Small intestine (tissue), 7 donors: ENCODE results near the gene SLX9. TPM values are rescaled to one million over a fixed set of nuclear protein-coding genes. Genes with fewer than 3 reads are reported as not detected.

Experiments used
- DNase-seq, 2 donors: peaks; one replicate each; pipeline versions ENCODE4 v3.0.0 to v3.0.0-alpha.2; 2013
- FAIRE-seq: peaks from 2 replicates; lab custom pipeline; 2012; peaks lifted over from hg19 to GRCh38; lab: Jason Lieb, UNC
- H3K27ac ChIP-seq, 3 donors: one replicate each; pipeline ENCODE4 v1.5.1; 2013; ENCODE audit warnings: low read length in 2 of 3, mild to moderate bottlenecking in 2 of 3, control low read depth in 1 of 3, inconsistent platforms in 1 of 3, low read depth in 1 of 3, moderate library complexity in 1 of 3
- H3K27me3 ChIP-seq, 3 donors: one replicate each; pipeline ENCODE4 v1.6.1; 2013; ENCODE audit warnings: low read length in 3 of 3, inconsistent platforms in 1 of 3; ENCODE audit not compliant: control insufficient read depth in 3 of 3, insufficient read depth in 3 of 3
- H3K36me3 ChIP-seq, 3 donors: one replicate each; pipeline ENCODE4 v1.6.1; 2013; ENCODE audit warnings: low read length in 3 of 3, inconsistent platforms in 1 of 3, low read depth in 1 of 3, mild to moderate bottlenecking in 1 of 3, moderate library complexity in 1 of 3; ENCODE audit not compliant: control insufficient read depth in 3 of 3, insufficient read depth in 2 of 3
- H3K4me1 ChIP-seq, 3 donors: one replicate each; pipeline ENCODE4 v1.6.1; 2013; ENCODE audit warnings: low read length in 2 of 3, inconsistent platforms in 1 of 3, low read depth in 1 of 3, mild to moderate bottlenecking in 1 of 3, moderate library complexity in 1 of 3; ENCODE audit not compliant: control insufficient read depth in 3 of 3, insufficient read depth in 2 of 3
- H3K4me3 ChIP-seq, 3 donors: one replicate each; pipeline ENCODE4 v1.5.1; 2013; ENCODE audit warnings: low read length in 3 of 3, control low read depth in 1 of 3, inconsistent platforms in 1 of 3, low read depth in 1 of 3, mild to moderate bottlenecking in 1 of 3, moderate library complexity in 1 of 3
- H3K9me3 ChIP-seq, 2 donors: one replicate each; pipeline ENCODE4 v1.6.1; 2013; ENCODE audit warnings: low read depth in 1 of 2, low read length in 1 of 2; ENCODE audit not compliant: control insufficient read depth in 2 of 2, insufficient read depth in 1 of 2
- WGBS, 3 donors: extraction: QIAGEN DNeasy Blood & Tissue Kit; methylation state at CpG; one replicate each; pipeline ENCODE4 v1.1.7; 2013; 5-methylcytosine and 5-hydroxymethylcytosine counted together
- polyA plus RNA-seq, 4 donors: library from polyadenylated mRNA; stranded (reverse) in 3 of 4; unstranded in 1 of 4; fragments of 200-250 nt in 3 of 4; fragments of 120-200 nt in 1 of 4; gene quantifications; one replicate each; pipeline versions ENCODE4 v1.2.1 to v1.2.3, GENCODE V29; 2013
- donor health status: healthy with polysubstance abuse.
- donor health status: control.
- donor health status: control.
- donor health status: Bipolar disorder and iron deficiency.
- donor health status: healthy.

Gene SLX9
- polyA plus RNA-seq, 4 donors = 10.7 to 31.5 (median 24.7) TPM

DNA sequence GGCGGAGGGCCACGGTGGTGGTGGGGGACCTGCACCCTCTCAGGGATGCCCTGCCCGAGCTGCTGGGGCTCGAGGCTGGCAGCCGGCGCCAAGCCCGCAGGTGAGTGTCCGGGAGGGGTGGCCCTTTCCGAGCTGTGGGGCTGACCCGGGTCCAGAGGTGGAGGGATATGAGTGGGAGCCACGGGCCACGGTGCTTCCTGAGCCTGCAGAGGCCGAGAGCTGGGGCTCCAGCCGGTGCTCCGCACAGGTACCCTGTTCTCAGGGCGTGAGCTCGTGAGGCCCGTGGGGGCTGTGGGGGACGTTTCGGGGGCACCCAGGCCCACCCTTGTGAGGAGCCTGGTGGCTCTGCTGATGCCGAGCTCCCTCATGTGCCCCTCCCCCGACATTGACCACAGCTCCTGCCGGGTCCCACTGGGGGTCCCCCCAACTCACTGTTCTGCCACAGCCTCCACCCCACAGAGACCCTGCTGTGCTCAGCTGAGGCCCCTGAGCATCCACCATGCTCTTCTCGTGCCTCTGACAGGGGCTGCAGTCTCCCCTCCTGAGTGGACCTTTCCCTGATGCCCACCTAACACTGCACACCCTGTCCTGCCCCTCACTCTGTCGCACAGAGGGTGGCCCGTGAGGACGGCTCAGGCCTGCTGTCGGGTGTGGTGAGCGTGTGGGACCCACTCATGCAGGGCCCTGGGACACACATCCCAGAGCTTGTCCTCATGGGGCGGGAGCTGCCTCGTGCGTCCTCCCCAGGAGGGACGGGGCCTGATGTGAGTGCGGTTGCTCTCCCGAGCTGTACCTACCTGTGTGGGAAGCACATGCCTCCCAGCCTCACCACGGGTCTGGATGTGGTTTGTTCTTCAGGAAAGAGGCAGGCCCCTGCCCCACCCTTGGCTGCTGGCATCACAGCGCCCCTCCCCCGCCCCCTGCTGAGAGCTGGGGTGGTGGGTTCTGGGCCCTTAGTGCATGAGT lies 27.5 kb downstream of the SLX9 start:
- H3K27ac ChIP-seq = no peak overlapping the region
- 87 to 96% (median 94%) methylated on average over 31 to 38 of the region's 38 CpGs for WGBS, 3 donors
- no peak overlapping the region for H3K4me3 ChIP-seq
- H3K36me3 ChIP-seq = peaks cover 0 to 71% (median 6%) of the 10 kb centered on the region in 3 donors
- no peaks in the 10 kb centered on the region for H3K9me3 ChIP-seq
- FAIRE-seq = no peak
- no peaks in the 10 kb centered on the region for H3K27me3 ChIP-seq
- H3K4me1 ChIP-seq = peaks cover 0 to 6% (median 0%) of the 10 kb centered on the region in 3 donors
- no peak for DNase-seq

GRCh38 chr21:44969066-44969670 lies 29.3 kb downstream of the SLX9 start:
- Histone ChIP-seq H3K27ac (no peak overlapping the region), H3K27me3 (no peaks in the 10 kb centered on the region), H3K4me3 (no peak overlapping the region), H3K4me1 (peaks cover 0 to 6% (median 0%) of the 10 kb centered on the region in 3 donors), H3K9me3 (no peaks in the 10 kb centered on the region), H3K36me3 (peaks cover 0 to 76% (median 7%) of the 10 kb centered on the region in 3 donors)
- no peak for FAIRE-seq
- no peak for DNase-seq
- 83 to 91% (median 87%) methylated on average over 20 of the region's 20 CpGs for WGBS, 3 donors

GRCh38 chr21:44969931-44970755 lies 30.3 kb downstream of the SLX9 start:
- H3K27me3 ChIP-seq = no peaks in the 10 kb centered on the region

DNA sequence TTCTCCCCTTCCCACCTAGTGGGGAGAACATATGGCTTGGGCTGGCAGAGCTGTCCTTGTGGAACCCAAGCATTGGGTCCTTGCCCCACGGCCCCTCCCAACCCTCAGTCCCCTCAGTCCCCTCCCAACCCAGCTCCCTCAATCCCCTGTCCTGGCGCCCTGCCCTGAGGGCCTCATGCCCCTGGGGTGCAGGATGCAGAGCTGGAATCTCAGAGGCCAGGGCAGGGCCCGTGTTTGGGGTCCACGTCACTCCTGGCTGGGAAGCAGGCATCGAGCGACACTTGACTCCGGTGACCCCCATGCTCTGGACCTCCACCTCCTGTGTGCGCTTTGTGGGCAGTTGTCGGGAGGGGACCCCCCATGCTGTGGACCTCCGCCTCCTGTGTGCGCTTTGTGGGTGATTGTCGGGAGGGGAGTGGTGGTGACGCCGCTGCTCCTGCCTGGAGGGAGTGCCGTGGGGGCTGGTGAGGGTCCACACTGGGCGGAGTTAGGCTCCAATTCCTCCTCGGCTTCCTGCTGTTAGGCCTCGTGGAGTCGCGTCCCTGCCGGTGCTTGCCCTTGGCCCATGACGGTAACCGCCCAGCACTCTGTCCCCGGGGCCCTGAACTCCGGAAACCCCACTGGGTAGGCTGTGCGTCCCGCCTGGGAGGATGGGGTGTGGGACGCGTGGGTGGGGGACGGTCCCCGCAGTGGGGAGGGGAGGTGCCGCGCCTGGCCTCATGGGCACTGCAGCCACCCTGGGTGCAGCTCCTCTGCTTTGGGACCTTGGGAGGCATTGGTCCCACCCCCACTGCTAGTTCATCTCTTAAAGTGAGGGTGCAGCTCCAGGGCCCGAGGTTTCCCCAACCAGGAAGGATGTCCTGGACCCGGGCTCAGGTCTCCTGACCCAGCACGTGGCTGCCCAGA lies 31.2 kb downstream of the SLX9 start:
- H3K4me3 ChIP-seq = no peak overlapping the region
- H3K27ac ChIP-seq = no peak overlapping the region
- WGBS, 3 donors = 88 to 90% (median 90%) methylated on average over 32 to 36 of the region's 36 CpGs
- FAIRE-seq = no peak
- no peak for DNase-seq
- H3K4me1 ChIP-seq = peaks cover 0 to 5% (median 0%) of the 10 kb centered on the region in 3 donors
- no peaks in the 10 kb centered on the region for H3K27me3 ChIP-seq
- peaks cover 0 to 76% (median 3%) of the 10 kb centered on the region in 3 donors for H3K36me3 ChIP-seq
- no peaks in the 10 kb centered on the region for H3K9me3 ChIP-seq

More at GRCh38 chr21:44969931-44970755, 30.3 kb downstream of the SLX9 start:
- DNase-seq (no peak), FAIRE-seq (no peak)
- Histone ChIP-seq H3K36me3 (peaks cover 0 to 75% (median 7%) of the 10 kb centered on the region in 3 donors), H3K9me3 (no peaks in the 10 kb centered on the region), H3K27ac (no peak overlapping the region), H3K4me1 (peaks cover 0 to 6% (median 0%) of the 10 kb centered on the region in 3 donors), H3K4me3 (no peak overlapping the region)
- WGBS, 3 donors = 79 to 93% (median 89%) methylated on average over 24 of the region's 24 CpGs

DNA sequence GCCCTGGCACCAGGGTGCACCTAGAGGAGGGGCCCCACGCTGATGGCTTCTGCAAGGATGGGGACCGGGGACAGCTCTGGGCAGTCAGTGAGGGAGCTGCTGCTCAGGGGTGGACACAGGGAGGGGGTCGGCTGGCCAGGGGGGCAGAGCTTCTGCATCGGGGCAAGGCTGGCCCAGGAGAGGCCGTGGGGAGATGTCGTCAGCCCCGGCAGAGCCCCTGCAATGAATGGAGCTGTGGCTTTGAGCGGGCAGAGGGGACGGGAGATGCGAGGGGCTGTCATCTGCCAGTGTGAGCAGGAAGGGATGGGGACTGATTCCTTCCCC lies 31.8 kb downstream of the SLX9 start:
- WGBS, 3 donors = 79 to 81% (median 80%) methylated on average over 10 of the region's 10 CpGs
- Histone ChIP-seq H3K27ac (no peak overlapping the region), H3K9me3 (no peaks in the 10 kb centered on the region), H3K36me3 (peaks cover 0 to 77% (median 3%) of the 10 kb centered on the region in 3 donors), H3K27me3 (no peaks in the 10 kb centered on the region), H3K4me3 (no peak overlapping the region), H3K4me1 (no peaks in the 10 kb centered on the region)
- FAIRE-seq (no peak), DNase-seq (no peak)

- no peaks in the 10 kb centered on the region for H3K4me1 ChIP-seq
- no peaks in the 10 kb centered on the region for H3K9me3 ChIP-seq
- H3K27ac ChIP-seq = no peak overlapping the region
- H3K4me3 ChIP-seq = no peak overlapping the region
- H3K36me3 ChIP-seq = peaks cover 2 to 76% (median 3%) of the 10 kb centered on the region in 3 donors
- no peak for DNase-seq
- 91 to 92% (median 92%) methylated on average over 19 of the region's 19 CpGs for WGBS, 3 donors
- FAIRE-seq = no peak
- H3K27me3 ChIP-seq = no peaks in the 10 kb centered on the region
These were observed 32.5 kb downstream of the SLX9 start for GRCh38 chr21:44972301-44972814.

GRCh38 chr21:44972821-44973220 lies 33.0 kb downstream of the SLX9 start:
- 81 to 85% (median 83%) methylated on average over 15 to 16 of the region's 16 CpGs for WGBS, 3 donors
- H3K27me3 ChIP-seq = no peaks in the 10 kb centered on the region
- no peaks in the 10 kb centered on the region for H3K9me3 ChIP-seq
- H3K27ac ChIP-seq = no peak overlapping the region
- peaks cover 3 to 74% (median 3%) of the 10 kb centered on the region in 3 donors for H3K36me3 ChIP-seq
- no peak for FAIRE-seq
- no peak overlapping the region for H3K4me3 ChIP-seq
- DNase-seq = no peak
- no peaks in the 10 kb centered on the region for H3K4me1 ChIP-seq
